CD4-positive, CD25-positive, alpha-beta regulatory T cell (primary cell): ENCODE data around the gene AURKAIP1. TPM values are rescaled to one million over a fixed set of nuclear protein-coding genes. Genes with fewer than 3 reads are reported as not detected.

Experiments
- ATAC-seq, 2 donors: fragments of 150-1000 bp; cut with Tn5 transposase; one replicate each; pipeline ENCODE4 v1.10.0; 2021; ENCODE audit warnings: low read depth in 2 of 2, moderate number of reproducible peaks in 2 of 2, moderate library complexity in 1 of 2
- DNase-seq, 3 donors: peaks; one replicate each; pipeline versions ENCODE4 v3.0.0 to v3.0.0-alpha.2; 2012 to 2022; ENCODE audit warnings: mixed read lengths in 1 of 3
- H3K27ac ChIP-seq: one replicate; pipeline ENCODE4 v1.7.0; 2013; ENCODE audit warnings: mild to moderate bottlenecking, low read length; ENCODE audit not compliant: insufficient read depth, poor library complexity, severe bottlenecking
- H3K27me3 ChIP-seq: one replicate; pipeline ENCODE4 v1.7.0; 2013; ENCODE audit warnings: low read length; ENCODE audit not compliant: control insufficient read depth, insufficient read depth
- H3K36me3 ChIP-seq: one replicate; pipeline ENCODE4 v1.7.0; 2013; ENCODE audit warnings: mild to moderate bottlenecking, low read length, moderate library complexity; ENCODE audit not compliant: control insufficient read depth, insufficient read depth
- H3K4me1 ChIP-seq: 2 replicates; pipeline ENCODE4 v1.7.0; 2013; ENCODE audit warnings: mild to moderate bottlenecking, low read length; ENCODE audit not compliant: insufficient read depth, control insufficient read depth, poor library complexity, severe bottlenecking
- H3K4me3 ChIP-seq: one replicate; pipeline ENCODE4 v1.7.0; 2013; ENCODE audit warnings: low read depth, mild to moderate bottlenecking, low read length, moderate library complexity
- H3K9me3 ChIP-seq, 2 experiments: 1 replicate in 1 of 2; 2 replicates in 1 of 2; pipeline ENCODE4 v1.7.0; 2013; ENCODE audit warnings: low read length in 2 of 2, mild to moderate bottlenecking in 1 of 2, moderate library complexity in 1 of 2; ENCODE audit not compliant: control insufficient read depth in 2 of 2
- H3K27ac Mint-ChIP-seq, 3 donors: one replicate each; pipeline ENCODE4 v1.8.0; 2020 to 2022; ENCODE audit warnings: mild to moderate bottlenecking in 3 of 3, mixed read lengths in 3 of 3, moderate library complexity in 2 of 3
- H3K27me3 Mint-ChIP-seq: one replicate; pipeline ENCODE4 v1.8.0; 2022; ENCODE audit warnings: mild to moderate bottlenecking, mixed read lengths
- H3K36me3 Mint-ChIP-seq: one replicate; pipeline ENCODE4 v1.8.0; 2020; ENCODE audit warnings: mixed read lengths
- H3K4me1 Mint-ChIP-seq, 4 donors: one replicate each; pipeline ENCODE4 v1.8.0; 2020 to 2022; ENCODE audit warnings: mixed read lengths in 4 of 4, mild to moderate bottlenecking in 1 of 4
- H3K4me3 Mint-ChIP-seq, 4 donors: one replicate each; pipeline ENCODE4 v1.8.0; 2020 to 2022; ENCODE audit warnings: mild to moderate bottlenecking in 4 of 4, mixed read lengths in 4 of 4, moderate library complexity in 3 of 4
- H3K9me3 Mint-ChIP-seq, 7 donors: one replicate each; pipeline ENCODE4 v1.8.0; 2020 to 2022; ENCODE audit warnings: mixed read lengths in 7 of 7, mild to moderate bottlenecking in 3 of 7, moderate library complexity in 2 of 7
- polyA plus RNA-seq, 4 donors: library from polyadenylated mRNA; unstranded; fragments of 300-500 nt; fragmentation: Illumina TruSeq; gene quantifications; one replicate each; pipeline ENCODE4 v1.2.3, GENCODE V29; 2021
- total RNA-seq: library from RNA; stranded (reverse); gene quantifications from one replicate; pipeline ENCODE4 v1.2.3, GENCODE V29; 2022

Gene AURKAIP1
- total and polyA plus RNA-seq, 5 donors from 2014 or later, result 76.0 to 190 (median 153) TPM

DNA sequence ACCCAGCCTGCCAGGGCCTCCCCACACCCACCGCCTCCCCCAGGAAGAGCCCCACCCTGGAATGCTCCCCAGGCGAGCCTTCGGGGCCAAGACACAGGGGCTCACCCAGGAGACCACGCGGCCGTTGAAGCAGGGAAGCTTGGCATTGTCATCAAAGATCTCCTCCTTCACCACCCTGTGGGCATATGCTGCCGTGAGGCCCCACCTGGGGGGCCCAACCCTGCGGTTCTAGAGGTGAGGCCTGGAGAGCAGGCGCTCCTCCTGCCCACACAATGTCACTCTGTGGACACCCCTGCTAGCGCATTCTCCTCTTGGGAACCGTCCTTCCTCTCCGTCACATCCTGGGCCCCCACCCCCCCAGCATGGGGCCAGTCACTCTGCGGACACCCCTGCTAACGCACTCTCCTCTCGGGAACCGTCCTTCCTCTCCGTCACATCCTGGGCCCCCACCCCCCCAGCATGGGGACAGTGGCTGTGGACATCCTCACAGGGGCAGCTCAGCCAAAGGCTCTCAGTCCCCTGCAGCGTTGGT lies 32.4 kb downstream of the AURKAIP1 start:
- ATAC-seq (no peak), DNase-seq (no peak)
- Histone ChIP-seq H3K4me1 (peaks cover 10% of the 10 kb centered on the region), H3K36me3 (peaks cover 3% of the 10 kb centered on the region), H3K27ac (no peak overlapping the region), H3K4me3 (no peak overlapping the region), H3K27me3 (no peaks in the 10 kb centered on the region), H3K9me3 (no peaks in the 10 kb centered on the region)
- Mint-ChIP-seq H3K9me3 (peaks cover 0 to 2% (median 0%) of the 10 kb centered on the region in 7 donors), H3K4me1 (peaks cover 0 to 11% (median 3%) of the 10 kb centered on the region in 4 donors), H3K27me3 (no peaks in the 10 kb centered on the region), H3K4me3 (no peak overlapping the region), H3K36me3 (peaks cover 10% of the 10 kb centered on the region), H3K27ac (no peak overlapping the region)

DNA sequence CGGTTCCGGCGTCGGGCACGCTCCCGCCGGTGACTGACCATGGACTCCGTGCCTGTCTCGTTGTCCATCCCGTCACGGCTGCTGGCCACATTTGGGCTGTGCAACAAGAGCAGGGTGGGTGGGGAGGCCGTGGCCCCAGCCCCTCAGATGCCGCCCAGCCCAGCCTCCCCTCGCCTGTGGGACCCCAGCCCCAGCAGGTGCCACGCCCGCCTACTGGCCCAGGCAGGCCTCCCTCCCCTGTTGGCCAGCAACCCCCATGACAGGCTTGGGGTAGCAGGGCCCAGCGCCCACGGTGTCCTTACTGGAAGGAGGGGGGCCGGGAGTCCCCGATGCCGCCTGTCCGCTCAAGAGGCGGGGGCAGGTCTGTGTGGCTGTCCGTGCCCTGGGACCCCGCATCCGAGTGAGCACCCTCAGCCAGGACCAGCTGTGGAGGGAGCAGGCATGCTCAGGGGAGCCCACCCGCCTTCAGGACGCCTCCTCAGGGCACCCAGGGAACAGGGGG lies 32.9 kb downstream of the AURKAIP1 start:
- no peak overlapping the region for H3K4me3 Mint-ChIP-seq
- Histone ChIP-seq H3K4me1 (peaks cover 6% of the 10 kb centered on the region), H3K27ac (no peak overlapping the region), H3K27me3 (no peaks in the 10 kb centered on the region), H3K9me3 (no peaks in the 10 kb centered on the region), H3K4me3 (no peak overlapping the region), H3K36me3 (peaks cover 3% of the 10 kb centered on the region)
- no peak for ATAC-seq
- H3K4me1 Mint-ChIP-seq, result peaks cover 0 to 6% (median 2%) of the 10 kb centered on the region in 4 donors
- peaks cover 0 to 2% (median 0%) of the 10 kb centered on the region in 7 donors for H3K9me3 Mint-ChIP-seq
- peaks cover 10% of the 10 kb centered on the region for H3K36me3 Mint-ChIP-seq
- DNase-seq, result no peak
- no peak overlapping the region for H3K27ac Mint-ChIP-seq
- no peaks in the 10 kb centered on the region for H3K27me3 Mint-ChIP-seq

DNA sequence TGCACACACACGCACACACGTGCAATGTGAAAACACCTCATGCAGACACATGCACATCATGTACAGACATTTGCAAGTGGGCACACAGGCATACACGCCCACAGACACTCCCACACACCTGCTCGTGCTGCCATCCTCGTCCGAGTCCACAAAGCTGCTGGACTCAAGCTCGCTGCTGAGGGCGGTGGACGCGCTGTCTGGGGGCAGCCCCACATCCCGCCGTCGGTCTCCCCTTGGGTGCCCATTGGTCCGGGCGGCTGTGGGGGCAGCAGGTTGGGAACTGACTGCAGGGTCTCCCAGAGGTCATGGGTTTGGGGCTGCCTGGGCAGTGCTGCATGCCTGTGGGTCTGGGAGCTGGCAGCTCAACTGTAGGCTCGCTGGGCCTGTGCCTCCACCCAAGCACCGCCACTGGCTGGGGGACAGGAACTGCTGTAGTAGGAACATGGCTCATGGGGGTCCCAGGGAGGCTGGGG lies 33.4 kb downstream of the AURKAIP1 start:
- Histone ChIP-seq H3K4me3 (no peak overlapping the region), H3K36me3 (peaks cover 3% of the 10 kb centered on the region), H3K4me1 (peaks cover 3% of the 10 kb centered on the region), H3K27ac (no peak overlapping the region), H3K27me3 (no peaks in the 10 kb centered on the region), H3K9me3 (no peaks in the 10 kb centered on the region)
- no peaks in the 10 kb centered on the region for H3K27me3 Mint-ChIP-seq
- DNase-seq, result no peak
- no peak overlapping the region for H3K4me3 Mint-ChIP-seq
- H3K36me3 Mint-ChIP-seq, result peaks cover 10% of the 10 kb centered on the region
- peaks cover 0 to 2% (median 0%) of the 10 kb centered on the region in 7 donors for H3K9me3 Mint-ChIP-seq
- no peak overlapping the region for H3K27ac Mint-ChIP-seq
- H3K4me1 Mint-ChIP-seq, result peaks cover 0 to under 1% (median 0%) of the 10 kb centered on the region in 4 donors
- no peak for ATAC-seq

DNA sequence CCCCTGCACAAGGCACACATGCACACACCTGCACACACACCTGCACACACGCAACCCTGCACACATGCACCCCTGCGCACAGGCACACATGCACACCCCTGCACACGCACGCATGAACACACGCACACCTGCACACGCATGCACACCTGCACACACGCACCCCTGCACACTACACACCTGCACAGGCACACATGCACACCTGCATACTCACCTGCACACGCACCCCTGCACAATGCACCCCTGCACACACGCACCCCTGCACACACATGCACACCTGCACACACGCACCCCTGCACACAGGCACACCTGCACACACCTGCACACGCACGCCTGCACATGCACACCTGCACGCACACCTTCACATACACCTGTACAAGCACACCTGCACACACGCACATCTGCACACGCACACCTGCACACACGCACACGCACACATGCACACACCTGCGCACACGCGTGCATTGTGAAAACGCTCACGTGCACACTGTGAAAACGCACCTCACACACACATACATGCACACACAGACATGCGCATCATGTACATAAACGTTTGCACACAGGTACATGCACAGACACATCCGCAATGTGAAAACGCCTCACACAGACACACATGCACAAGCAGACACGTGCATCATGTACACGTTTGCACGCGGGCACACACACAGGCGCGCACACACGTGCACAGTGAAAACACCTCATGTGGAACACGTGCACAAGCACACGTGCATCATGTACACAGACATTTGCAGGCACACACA lies 34.0 kb downstream of the AURKAIP1 start:
- DNase-seq, result no peak
- no peaks in the 10 kb centered on the region for H3K9me3 ChIP-seq
- H3K4me3 ChIP-seq, result no peak overlapping the region
- Mint-ChIP-seq H3K4me1 (no peaks in the 10 kb centered on the region), H3K9me3 (peaks cover 0 to 2% (median 0%) of the 10 kb centered on the region in 7 donors), H3K4me3 (no peak overlapping the region), H3K36me3 (peaks cover 10% of the 10 kb centered on the region), H3K27ac (no peak overlapping the region), H3K27me3 (no peaks in the 10 kb centered on the region)
- no peak overlapping the region for H3K27ac ChIP-seq
- no peaks in the 10 kb centered on the region for H3K4me1 ChIP-seq
- no peaks in the 10 kb centered on the region for H3K27me3 ChIP-seq
- no peak for ATAC-seq
- H3K36me3 ChIP-seq, result peaks cover 3% of the 10 kb centered on the region

DNA sequence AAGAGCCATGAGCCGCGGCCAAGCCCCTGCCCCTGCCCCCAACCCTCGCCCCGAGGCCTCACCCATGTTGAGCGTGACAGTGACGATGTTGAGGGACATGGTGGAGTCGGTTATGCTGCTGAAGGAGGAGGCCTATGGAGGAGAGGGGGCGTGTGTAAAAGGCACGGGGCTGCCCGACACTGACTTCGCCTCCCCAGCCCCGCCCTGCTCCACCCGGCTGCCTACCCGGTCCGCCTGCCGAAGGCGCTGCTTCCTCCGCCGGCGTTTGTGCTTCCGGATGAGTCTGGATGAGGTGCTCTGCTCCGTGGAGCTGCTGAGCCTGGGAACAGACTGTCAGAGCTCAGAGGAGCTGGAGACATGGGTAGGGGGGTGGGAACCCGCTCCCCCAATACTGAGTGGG lies 34.8 kb downstream of the AURKAIP1 start:
- H3K4me1 ChIP-seq, result no peaks in the 10 kb centered on the region
- peaks cover 3% of the 10 kb centered on the region for H3K36me3 ChIP-seq
- Mint-ChIP-seq H3K9me3 (peaks cover 0 to 2% (median 0%) of the 10 kb centered on the region in 7 donors), H3K27me3 (no peaks in the 10 kb centered on the region), H3K27ac (no peak overlapping the region), H3K4me3 (no peak overlapping the region), H3K4me1 (no peaks in the 10 kb centered on the region), H3K36me3 (peaks cover 10% of the 10 kb centered on the region)
- no peak overlapping the region for H3K27ac ChIP-seq
- H3K27me3 ChIP-seq, result no peaks in the 10 kb centered on the region
- H3K9me3 ChIP-seq, result no peaks in the 10 kb centered on the region
- ATAC-seq, result no peak
- DNase-seq, result no peak
- H3K4me3 ChIP-seq, result no peak overlapping the region

DNA sequence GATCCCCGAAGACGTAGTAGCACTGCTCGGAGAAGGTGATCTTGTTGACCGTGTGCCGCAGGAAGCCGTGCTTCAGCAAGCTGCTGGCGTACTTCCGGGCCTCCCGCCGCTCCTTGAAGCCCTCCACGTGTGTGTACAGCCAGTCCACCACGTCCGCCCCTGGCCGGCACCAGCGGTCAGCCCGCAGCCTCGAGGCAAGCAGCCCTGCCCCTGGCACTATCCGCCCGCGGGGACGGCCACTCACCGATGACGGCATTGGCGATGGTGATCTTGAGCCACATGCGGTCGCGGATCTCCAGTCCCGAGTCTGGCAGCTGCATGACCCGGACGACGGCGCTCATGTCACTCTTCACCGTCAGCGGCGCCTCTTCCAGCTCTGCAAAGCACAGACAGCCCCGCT lies 36.7 kb downstream of the AURKAIP1 start:
- H3K4me1 Mint-ChIP-seq, result no peaks in the 10 kb centered on the region
- H3K36me3 Mint-ChIP-seq, result peaks cover 10% of the 10 kb centered on the region
- Histone ChIP-seq H3K9me3 (no peaks in the 10 kb centered on the region), H3K36me3 (peaks cover 3% of the 10 kb centered on the region), H3K4me3 (no peak overlapping the region), H3K27ac (no peak overlapping the region), H3K4me1 (no peaks in the 10 kb centered on the region), H3K27me3 (no peaks in the 10 kb centered on the region)
- no peak for DNase-seq
- no peak for ATAC-seq
- H3K27me3 Mint-ChIP-seq, result no peaks in the 10 kb centered on the region
- no peak overlapping the region for H3K27ac Mint-ChIP-seq
- H3K9me3 Mint-ChIP-seq, result peaks cover 0 to 2% (median 0%) of the 10 kb centered on the region in 7 donors
- H3K4me3 Mint-ChIP-seq, result no peak overlapping the region

DNA sequence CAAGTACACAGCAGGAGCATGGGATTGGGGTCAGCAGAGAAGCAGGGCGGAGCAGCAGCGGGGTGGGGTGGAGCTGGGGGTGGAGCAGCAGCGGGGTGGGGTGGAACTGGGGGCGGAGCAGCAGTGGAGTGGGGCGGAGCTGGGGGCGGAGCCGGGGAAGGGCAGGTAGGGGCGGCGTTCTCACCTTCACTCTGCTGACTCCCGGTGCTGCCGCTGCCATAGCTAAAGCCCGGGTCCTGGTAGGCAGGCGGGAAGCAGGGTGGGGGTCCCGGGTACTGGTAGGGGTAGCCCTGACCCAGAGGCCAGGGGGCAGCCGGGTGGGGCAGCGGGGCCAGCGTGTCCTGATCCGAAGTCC lies 37.2 kb downstream of the AURKAIP1 start:
- Mint-ChIP-seq H3K4me3 (no peak overlapping the region), H3K27ac (no peak overlapping the region), H3K27me3 (no peaks in the 10 kb centered on the region), H3K9me3 (peaks cover 0 to 2% (median 0%) of the 10 kb centered on the region in 7 donors), H3K36me3 (peaks cover 10% of the 10 kb centered on the region), H3K4me1 (no peaks in the 10 kb centered on the region)
- Histone ChIP-seq H3K4me3 (no peak overlapping the region), H3K4me1 (no peaks in the 10 kb centered on the region), H3K9me3 (no peaks in the 10 kb centered on the region), H3K36me3 (peaks cover 3% of the 10 kb centered on the region), H3K27me3 (no peaks in the 10 kb centered on the region), H3K27ac (no peak overlapping the region)
- DNase-seq (no peak), ATAC-seq (no peak)
